ENCODE data around the gene FLNA. TPM values are rescaled to one million over a fixed set of nuclear protein-coding genes. Genes with fewer than 3 reads are reported as not detected.

FLNA gene
- total and polyA plus RNA-seq, 2 of the 13 experiments (the other 11 are each of a cell fraction or from before 2014, with no cell fraction given), result 83.4 to 174 TPM

DNA sequence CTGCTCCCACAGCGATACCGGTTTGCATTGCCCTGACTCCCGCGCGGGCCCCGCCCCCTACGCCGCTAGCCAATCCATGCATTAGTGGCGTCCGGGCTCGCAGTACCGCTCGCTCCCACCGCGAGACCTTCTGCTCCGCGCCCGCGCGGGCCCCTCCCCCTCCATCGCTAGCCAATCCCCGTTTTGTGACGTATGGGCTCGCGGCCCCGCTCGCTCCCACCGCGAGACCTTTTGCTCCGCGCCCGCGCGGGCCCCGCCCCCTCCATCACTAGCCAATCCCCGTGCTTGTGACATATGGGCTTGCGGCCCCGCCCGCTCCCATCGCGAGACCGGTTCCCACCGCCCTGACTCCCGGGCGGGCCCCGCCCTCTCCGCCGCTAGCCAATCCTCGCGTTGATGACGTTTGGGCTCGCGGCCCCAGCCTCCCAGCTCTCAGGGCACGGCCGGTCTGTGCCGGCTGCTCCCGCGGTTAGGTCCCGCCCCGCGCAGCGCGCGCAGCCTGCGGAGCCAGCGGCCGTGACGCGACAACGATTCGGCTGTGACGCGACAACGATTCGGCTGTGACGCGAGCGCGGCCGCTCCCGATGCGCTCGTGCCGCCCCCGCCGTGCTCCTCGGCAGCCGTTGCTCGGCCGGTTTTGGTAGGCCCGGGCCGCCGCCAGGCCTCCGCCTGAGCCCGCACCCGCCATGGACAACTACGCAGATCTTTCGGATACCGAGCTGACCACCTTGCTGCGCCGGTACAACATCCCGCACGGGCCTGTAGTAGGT is 4.5 kb upstream of the FLNA start, which contains the start of gene EMD (continued):
- TF ChIP-seq, protein P1, sequence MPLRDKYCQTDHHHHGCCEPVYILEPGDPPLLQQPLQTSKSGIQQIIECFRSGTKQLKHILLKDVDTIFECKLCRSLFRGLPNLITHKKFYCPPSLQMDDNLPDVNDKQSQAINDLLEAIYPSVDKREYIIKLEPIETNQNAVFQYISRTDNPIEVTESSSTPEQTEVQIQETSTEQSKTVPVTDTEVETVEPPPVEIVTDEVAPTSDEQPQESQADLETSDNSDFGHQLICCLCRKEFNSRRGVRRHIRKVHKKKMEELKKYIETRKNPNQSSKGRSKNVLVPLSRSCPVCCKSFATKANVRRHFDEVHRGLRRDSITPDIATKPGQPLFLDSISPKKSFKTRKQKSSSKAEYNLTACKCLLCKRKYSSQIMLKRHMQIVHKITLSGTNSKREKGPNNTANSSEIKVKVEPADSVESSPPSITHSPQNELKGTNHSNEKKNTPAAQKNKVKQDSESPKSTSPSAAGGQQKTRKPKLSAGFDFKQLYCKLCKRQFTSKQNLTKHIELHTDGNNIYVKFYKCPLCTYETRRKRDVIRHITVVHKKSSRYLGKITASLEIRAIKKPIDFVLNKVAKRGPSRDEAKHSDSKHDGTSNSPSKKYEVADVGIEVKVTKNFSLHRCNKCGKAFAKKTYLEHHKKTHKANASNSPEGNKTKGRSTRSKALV (CRISPR knock-in tag; IDR thresholded peaks at IDR 0.05), result no peak
- TF ChIP-seq, protein P2, sequence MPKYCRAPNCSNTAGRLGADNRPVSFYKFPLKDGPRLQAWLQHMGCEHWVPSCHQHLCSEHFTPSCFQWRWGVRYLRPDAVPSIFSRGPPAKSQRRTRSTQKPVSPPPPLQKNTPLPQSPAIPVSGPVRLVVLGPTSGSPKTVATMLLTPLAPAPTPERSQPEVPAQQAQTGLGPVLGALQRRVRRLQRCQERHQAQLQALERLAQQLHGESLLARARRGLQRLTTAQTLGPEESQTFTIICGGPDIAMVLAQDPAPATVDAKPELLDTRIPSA (CRISPR knock-in tag; IDR thresholded peaks at IDR 0.05; ENCODE audit: borderline replicate concordance), result no peak
- TF ChIP-seq ZNF652 (CRISPR knock-in tag; IDR thresholded peaks at IDR 0.05; ENCODE audit: borderline replicate concordance, low read depth) (no peak), ZNF543 (CRISPR knock-in tag; IDR thresholded peaks at IDR 0.05) (no peak), DR1 (CRISPR knock-in tag; IDR thresholded peaks at IDR 0.05) (peak; percentile 54; the same call in 1 of the 2 replicates), ZNF432 (CRISPR knock-in tag; IDR thresholded peaks at IDR 0.05; ENCODE audit: borderline replicate concordance) (no peak), RCOR2 (CRISPR knock-in tag; IDR thresholded peaks at IDR 0.05) (no peak), ZSCAN9 (CRISPR knock-in tag; IDR thresholded peaks at IDR 0.05; ENCODE audit: borderline replicate concordance) (no peak), KDM5A (IDR thresholded peaks at IDR 0.05; ENCODE audit: borderline replicate concordance, low read length) (no peak), TRIM24 (CRISPR knock-in tag; IDR thresholded peaks at IDR 0.05) (no peak), KDM1A (CRISPR knock-in tag; IDR thresholded peaks at IDR 0.05) (no peak), NFYB (CRISPR knock-in tag; IDR thresholded peaks at IDR 0.05) (peak; percentile 80), CREB1 (IDR thresholded peaks at IDR 0.05) (peak; percentile 96), CREB1 (CRISPR knock-in tag; IDR thresholded peaks at IDR 0.05) (no peak), ZBTB7A (CRISPR knock-in tag; IDR thresholded peaks at IDR 0.05) (no peak), KDM2A (CRISPR knock-in tag; IDR thresholded peaks at IDR 0.05; ENCODE audit: borderline replicate concordance, low read depth) (no peak), ZNF792 (CRISPR knock-in tag; IDR thresholded peaks at IDR 0.05) (0 out of 2 replicates have a peak, but pooled peaks have one; percentile 6), HHEX (CRISPR knock-in tag; IDR thresholded peaks at IDR 0.05) (no peak), KDM4B (CRISPR knock-in tag; IDR thresholded peaks at IDR 0.05) (no peak), PTBP1 (IDR thresholded peaks at IDR 0.05; ENCODE audit: low read depth, low read length, poor library complexity, severe bottlenecking) (no peak), MBNL3 (CRISPR knock-in tag; conservative IDR thresholded peaks at IDR 0.05) (no peak), HMGA1 (CRISPR knock-in tag; conservative IDR thresholded peaks at IDR 0.05) (no peak), ZNF879 (CRISPR knock-in tag; IDR thresholded peaks at IDR 0.05) (no peak)
- TF ChIP-seq, protein P3, sequence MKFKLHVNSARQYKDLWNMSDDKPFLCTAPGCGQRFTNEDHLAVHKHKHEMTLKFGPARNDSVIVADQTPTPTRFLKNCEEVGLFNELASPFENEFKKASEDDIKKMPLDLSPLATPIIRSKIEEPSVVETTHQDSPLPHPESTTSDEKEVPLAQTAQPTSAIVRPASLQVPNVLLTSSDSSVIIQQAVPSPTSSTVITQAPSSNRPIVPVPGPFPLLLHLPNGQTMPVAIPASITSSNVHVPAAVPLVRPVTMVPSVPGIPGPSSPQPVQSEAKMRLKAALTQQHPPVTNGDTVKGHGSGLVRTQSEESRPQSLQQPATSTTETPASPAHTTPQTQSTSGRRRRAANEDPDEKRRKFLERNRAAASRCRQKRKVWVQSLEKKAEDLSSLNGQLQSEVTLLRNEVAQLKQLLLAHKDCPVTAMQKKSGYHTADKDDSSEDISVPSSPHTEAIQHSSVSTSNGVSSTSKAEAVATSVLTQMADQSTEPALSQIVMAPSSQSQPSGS (CRISPR knock-in tag; IDR thresholded peaks at IDR 0.05), result no peak
- TF ChIP-seq, protein P4, sequence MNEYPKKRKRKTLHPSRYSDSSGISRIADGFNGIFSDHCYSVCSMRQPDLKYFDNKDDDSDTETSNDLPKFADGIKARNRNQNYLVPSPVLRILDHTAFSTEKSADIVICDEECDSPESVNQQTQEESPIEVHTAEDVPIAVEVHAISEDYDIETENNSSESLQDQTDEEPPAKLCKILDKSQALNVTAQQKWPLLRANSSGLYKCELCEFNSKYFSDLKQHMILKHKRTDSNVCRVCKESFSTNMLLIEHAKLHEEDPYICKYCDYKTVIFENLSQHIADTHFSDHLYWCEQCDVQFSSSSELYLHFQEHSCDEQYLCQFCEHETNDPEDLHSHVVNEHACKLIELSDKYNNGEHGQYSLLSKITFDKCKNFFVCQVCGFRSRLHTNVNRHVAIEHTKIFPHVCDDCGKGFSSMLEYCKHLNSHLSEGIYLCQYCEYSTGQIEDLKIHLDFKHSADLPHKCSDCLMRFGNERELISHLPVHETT (CRISPR knock-in tag; conservative IDR thresholded peaks at IDR 0.05), result 0 out of 2 replicates have a peak, but pooled peaks have one; percentile 16
- TF ChIP-seq, protein P5, sequence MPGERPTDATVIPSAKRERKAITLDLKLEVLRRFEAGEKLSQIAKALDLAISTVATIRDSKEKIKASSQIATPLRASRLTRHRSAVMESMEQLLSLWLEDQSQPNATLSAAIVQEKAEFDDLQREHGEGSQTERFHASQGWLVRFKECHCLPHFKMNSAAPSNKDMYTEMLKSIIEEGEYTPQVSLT (CRISPR knock-in tag; IDR thresholded peaks at IDR 0.05; ENCODE audit: borderline replicate concordance, low read depth), result no peak
- TF ChIP-seq, protein P6, sequence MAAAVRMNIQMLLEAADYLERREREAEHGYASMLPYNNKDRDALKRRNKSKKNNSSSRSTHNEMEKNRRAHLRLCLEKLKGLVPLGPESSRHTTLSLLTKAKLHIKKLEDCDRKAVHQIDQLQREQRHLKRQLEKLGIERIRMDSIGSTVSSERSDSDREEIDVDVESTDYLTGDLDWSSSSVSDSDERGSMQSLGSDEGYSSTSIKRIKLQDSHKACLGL (CRISPR knock-in tag; IDR thresholded peaks at IDR 0.05), result no peak

Data from HepG2 (cell line).